HG02642 (cell line): ENCODE measurements around the gene KIN.
"Not testable (repeated sequence)": the region's sequence is repeated elsewhere in the genome, so short reads cannot be mapped to it uniquely, and the experiment has no call there.

Experiments used
- ATAC-seq: cut with Tn5 transposase; IDR thresholded peaks from one replicate; pipeline ENCODE4 v1.9.1; 2021; ENCODE audit warnings: mild to moderate bottlenecking; ENCODE audit not compliant: unreplicated experiment, poor library complexity

Gene KIN

DNA sequence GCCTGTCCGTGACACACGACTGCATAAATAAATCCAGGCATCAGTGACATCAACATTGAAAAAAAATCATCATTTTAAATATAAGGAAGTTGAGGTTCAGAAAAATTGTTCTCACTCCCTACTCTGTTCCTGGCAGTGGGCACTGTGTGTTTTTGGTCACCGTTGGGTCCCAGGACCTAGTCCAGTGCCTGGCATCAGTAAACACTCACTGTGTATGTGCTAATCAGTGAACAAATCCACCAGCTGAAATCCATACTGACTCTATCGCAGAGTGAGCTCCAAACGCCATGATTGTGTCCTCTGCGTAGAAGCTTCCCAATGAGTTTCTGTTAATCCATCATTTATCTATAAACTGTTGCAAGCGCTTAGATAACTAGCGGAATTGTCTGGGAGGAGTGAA lies 43.5 kb downstream of the KIN start:
- no peak for ATAC-seq

DNA sequence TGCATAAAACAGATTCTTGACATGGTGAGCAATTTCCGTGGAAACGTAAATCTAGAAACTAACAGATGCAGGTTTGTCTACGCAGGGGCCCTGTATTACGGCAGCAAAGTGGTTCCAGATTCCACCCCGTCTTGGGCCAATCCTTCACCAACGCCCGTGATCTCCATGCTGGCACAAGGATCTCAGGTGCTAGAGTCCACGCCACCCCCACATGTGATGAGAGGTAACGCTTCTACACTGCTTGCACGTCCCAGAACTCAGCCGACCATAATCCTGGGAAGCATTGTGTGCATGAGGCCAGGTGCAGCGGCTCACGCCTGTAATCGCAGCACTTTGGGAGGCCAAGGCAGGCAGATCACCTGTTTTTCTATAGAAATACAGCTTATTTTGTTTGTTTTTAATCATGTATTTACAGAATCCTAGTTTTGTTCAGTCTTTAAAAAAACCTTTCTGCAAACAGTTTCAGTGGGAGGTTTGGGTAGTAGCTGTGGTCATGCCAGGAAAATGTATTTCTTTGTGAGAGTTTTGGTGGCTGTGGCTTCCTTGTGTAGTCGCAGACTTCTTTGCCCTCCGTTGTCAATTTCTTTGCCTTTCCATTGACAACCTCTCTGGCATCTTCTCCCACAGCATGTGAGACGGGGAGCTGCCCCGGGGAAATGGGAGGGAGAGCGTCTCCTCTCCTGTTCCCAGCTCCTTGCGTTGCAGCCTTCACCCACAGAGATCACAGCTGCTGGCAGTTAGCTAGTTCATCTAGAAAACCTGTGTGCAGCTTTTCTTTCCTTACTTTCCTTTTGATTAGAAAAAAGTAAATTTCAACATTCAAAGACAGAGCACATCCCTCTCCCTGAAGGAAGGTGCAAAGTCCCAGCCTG lies 49.0 kb downstream of the KIN start:
- ATAC-seq, result no peak

DNA sequence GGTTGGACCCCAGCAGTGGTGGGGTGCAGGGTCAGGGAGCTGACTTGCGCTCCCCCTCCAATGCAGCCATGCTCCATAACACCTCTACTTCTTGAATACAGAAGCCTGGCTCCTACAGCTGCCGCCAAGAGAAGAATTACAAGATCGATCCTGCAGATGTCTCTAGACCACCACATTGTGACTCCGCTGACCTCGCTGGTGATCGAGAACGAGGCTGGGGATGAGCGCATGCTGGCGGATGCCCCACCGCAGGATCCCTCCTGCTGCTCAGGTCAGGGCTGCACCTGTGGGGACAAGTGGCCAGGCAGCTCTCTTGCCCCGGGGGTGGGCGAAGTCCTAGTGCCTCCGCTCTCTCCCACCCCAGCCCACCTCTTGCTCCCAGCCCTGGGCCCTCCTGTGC lies 53.0 kb downstream of the KIN start:
- no peak for ATAC-seq

DNA sequence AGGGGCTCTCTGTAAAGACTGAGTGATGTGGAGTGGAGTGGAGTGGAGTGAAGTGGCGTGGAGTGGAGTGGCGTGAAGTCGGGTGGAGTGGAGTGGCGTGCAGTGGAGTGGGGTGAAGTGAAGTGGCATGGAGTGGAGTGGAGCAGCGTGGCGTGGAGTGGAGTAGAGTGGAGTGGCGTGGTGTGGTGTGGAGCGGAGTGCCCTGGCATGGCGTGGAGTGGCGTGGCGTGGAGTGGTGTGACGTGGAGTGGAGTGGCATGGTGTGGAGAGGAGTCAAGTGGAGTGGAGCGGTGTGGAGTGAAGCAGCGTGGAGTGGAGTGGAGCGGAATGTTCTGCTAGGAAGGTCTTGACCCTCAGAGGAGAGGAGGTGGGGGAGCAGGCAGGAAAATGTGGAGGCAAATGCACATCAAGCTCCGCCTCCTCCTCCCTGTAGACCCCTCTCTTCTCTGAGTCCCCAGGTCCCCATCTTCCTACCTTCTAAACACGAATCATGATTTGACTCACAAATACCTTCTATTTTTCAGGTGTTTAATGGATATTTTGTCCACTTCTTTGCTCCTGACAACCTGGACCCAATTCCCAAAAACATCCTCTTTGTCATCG lies 64.8 kb downstream of the KIN start:
- no peak for ATAC-seq

DNA sequence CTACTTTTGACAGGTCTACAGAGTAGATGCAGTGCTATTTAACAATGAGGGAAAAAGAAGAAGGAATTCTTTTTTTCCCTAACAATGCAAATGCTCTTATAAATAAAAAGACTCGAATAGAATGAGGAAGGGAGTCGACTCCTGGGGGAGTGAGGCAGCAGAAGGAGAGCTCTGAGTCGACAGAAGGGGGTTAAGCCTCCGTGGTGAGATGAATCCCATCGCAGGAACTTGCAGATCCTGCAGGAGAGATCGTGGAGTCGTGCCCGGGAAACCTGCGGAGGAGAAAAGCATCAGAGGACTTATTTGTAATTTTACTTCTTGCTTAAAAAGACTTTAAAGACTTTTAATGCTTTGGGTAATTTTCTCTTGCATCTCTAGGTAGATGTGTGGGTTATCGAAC lies 67.3 kb downstream of the KIN start:
- ATAC-seq, result no peak

DNA sequence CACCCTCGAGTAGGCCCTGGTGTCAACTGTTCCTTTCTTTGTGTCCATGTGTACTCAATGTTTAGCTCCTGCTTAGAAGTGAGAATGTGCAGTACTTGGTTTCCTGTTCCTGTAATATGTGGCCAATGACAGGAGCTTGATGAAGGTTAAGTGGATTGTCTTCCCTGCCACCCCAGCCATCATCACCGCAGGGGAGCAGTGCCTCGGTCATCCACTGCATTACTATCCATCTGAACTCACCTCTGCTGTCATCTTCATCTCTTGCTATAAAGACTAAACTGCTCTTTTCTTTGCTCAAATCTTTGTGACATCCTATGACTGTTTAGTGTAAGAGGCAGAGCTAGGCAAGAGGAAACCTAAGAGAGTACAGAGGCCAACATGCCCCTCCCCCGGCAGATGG lies 69.1 kb downstream of the KIN start:
- no peak for ATAC-seq

DNA sequence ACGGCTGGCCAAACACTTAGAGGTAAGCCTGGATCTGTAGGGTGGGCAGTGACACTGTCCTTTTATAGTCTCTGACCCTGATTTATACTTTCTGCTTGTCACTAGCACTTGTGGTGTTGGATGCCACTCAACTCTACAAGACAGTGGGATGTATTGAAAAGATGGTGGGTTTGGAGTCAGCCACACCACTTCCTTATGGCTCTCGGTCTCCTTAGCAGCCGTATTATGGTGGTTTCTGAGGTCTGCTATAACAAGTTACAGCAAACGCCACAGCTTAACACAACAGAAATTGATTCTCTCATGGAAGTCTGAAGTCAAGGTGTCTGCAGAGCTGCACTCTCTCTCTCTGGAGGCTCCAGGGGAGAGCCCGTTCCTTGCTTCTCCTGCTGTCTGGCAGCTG lies 70.0 kb downstream of the KIN start:
- no peak for ATAC-seq

DNA sequence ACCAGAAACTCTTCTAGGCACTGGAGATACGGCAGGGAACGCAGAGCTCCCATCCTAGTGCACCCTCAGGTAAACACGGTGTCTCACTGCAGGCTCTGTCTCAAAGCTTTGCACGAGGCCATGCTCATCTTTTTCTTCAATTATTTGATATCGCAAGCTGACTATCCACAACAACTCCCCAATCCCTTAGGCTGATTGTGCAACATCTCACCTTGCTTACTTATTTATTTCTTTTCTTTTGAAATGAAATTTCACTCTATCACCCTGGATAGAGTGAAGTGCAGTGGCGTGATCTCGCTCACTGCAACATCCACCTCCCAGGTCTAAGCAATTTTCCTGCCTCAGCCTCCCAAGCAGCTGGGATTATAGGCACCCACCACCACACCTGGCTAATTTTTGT lies 72.3 kb downstream of the KIN start:
- ATAC-seq, result no peak

DNA sequence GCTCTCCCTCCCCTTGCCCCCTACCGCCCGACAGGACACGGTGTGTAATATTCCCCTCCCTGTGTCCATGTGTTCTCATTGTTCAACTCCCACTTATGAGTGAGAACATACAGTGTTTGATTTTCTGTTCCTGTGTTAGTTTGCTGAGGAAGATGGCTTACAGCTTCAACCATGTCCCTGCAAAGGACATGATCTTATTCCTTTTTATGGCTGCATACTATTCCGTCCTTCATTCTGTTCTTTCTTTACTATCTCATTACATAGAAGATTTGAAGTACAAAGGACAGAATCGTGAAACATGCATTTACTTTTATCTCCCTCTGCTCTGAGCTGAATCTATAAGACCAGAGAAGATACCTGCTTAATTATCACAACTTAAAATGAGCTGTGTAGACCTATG lies 76.7 kb downstream of the KIN start:
- not testable (repeated sequence) for ATAC-seq

DNA sequence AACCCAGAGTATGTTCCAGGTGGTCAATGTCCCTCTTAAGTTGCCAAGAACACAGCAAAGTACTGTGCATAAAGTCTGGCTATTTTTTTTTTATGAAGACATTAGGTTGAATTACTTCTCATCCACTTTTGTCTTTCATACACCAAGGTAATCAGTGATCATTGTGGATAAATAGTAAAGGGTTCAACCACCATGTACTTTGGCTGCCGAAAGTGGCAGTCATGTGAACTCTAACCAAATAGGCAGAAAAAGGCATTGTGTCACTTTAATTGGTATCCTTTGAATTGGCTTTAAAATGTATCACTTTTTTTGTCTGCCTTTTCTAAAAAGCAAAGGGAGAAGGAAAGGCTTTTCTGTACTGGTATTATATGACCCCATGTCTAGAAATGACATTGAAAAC lies 77.3 kb downstream of the KIN start:
- no peak for ATAC-seq

DNA sequence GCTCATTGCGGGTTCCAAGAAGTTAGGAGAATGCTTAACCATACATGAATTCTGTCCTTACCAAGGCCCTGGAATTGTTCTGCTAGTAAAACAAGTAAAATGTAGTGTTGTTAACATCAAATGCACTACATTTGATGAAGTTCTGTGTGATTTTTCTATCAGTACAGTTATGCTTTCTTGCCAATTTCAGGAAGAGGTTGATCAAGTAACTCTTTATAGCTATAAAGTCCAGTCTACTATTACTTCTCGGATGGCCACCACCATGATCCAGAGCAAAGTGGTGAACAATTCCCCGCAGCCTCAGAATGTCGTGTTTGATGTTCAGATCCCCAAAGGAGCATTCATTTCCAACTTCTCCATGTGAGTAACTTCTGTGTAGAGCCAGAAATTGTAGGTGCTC lies 79.0 kb downstream of the KIN start:
- no peak for ATAC-seq

DNA sequence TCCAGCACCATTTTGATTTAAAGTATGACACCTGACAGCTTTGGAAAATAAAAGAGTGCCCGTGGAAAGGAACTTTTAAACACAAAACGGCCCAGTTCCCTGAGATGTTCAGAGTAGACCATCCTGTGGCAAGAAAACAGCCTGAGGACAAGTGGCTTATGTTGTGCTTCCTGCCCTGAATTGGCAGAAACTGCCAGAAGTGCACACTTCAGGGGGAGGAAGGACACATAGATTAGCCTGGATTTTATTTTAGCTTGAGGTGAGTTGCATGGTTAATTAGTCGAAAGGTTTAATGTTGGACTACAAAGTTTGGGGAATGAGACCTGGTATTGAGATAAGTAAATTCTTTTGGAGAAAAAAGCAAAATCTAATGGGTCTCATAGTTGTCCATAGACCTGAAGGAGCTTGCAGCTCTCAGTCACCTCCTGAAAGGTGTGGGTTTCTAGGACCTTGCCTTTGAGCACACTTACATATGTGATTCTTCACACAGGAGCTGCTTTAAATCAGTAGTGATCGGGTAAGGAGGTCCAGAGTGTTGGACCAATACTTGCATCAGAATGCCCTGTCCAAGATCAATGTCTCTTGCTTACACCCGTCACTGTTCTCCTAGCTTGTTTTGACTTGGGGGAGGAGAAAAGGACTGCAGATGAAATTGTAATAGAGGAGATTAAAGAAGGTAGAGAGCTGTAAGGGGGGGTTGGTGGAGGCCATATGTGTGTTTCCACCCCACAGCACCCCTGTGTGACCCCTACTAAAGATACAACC lies 79.8 kb downstream of the KIN start:
- ATAC-seq, result no peak

DNA sequence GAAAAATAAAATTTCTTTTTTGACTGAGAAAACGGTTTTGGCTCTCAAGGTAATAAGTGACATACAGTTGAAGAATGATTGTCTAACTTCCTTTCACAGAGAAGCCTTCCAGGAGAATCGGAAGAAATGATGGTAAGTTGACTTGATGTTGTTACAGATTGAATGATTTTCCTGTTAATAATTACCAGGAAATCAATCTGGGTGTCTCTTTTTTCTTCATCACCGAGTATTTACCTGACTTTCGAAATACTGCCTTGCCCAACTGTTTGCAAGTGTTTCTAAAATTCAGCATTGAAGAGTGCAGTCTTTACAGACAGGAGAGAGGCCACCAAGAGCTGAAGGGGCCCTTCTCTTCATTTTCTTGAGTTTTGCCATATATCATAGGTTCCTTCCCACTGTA lies 80.7 kb downstream of the KIN start:
- ATAC-seq, result no peak

DNA sequence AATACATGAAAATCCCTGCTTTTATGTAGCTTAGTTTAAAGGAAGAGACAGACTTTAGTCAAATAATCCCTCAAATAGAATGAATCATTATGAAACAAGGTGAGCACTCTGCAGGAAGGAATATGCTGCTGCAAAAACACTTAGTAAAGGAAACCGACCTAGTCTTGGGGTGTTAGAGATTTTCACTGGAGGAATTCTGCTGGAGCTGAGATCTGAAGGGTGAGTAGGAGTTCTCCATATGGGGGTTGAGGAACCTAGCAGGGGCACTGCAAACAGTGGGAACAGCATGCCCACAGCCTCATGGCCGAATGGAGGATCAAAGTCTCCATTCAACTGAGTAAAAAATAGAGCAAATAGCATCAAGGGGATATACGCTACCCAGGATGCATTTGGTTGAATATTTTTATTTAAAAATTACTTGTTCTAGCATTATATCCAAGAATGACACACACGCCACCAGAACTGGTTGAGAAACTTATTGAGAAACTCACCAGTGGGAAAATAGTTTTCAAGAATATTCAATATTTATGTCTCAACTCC lies 81.2 kb downstream of the KIN start:
- ATAC-seq, result no peak

DNA sequence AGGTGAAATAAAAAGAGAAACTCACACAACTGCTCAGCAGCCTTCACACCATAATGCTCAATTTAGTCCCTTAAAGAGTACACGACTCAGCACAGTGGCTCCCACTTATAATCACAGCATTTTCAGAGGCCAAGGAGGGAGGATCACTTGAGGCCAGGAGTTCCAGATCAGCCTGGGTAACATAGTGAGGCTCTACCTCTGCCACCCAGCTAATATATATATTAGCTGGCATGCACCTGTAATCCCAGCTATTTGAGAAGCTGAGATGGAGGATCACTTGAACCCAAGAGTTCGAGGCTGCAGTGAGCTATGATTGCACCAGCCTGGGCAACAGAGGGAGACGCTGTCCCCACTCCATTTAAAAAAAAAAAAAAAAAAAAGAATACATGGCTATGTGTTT lies 82.5 kb downstream of the KIN start:
- no peak for ATAC-seq

DNA sequence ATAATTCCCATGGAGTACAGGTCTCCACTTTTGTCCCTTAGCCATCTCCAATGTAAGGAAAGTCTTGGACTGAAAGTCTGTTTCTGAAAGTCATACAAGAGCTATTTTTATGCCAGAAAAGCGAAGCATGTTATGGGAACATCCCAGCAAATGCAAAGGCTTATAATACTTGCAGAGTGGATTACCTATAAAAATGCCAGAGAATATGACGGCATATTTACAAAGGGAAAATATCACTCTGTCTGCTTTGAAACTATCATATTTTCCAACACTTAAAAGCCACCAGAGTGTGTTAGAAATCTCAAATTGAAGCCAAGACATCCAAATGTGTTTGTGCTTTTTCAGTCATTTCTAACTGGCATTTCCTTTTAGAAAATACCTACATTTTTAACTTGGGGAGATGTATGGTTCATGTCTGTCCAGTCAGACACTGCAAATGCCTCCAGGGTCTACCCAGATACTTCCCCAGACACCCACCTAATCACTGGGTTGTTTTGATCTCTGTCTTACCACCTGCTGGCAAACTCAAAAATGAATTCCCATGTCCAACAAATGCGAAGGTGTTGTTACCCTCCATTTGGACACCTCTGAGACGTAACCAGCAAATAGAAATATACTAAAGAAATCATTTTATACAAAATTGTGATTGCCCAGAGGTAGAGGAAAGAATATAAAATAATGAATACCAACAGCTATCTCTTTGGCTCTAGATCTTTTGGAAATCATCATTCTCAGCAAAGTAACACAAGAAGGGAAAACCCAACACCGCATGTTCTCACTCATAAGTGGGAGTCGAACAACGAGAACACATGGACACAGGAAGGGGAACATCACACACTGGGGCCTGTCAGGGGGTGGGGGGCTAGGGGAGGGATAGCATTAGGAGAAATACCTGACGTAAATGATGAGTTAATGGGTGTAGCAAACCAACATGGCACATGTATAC lies 83.4 kb downstream of the KIN start:
- no peak for ATAC-seq

DNA sequence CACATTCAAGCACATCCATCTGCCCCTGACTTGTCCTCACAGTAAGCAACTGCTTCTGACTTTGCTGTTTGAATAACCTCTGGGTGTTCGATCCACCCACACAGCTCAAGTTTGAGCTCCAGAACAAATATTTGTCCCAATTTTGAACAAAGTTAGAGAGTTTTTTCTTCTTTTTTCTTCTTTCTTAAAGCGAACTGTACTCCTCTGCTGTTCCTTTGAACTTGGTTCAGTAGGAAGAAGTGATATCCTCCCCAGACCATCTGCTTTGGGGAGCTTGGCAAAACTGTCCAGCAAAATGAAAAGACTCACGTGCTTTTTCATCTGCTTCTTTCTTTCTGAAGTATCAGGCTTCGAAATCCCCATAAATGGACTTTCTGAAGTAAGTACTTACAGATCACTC lies 84.7 kb downstream of the KIN start, which contains the start of gene ITIH2:
ITIH2 (plus strand) TSS at position 177 of the 400 bp plus-strand sequence; CDS start at position 296, 119 bp downstream.
- no peak for ATAC-seq

DNA sequence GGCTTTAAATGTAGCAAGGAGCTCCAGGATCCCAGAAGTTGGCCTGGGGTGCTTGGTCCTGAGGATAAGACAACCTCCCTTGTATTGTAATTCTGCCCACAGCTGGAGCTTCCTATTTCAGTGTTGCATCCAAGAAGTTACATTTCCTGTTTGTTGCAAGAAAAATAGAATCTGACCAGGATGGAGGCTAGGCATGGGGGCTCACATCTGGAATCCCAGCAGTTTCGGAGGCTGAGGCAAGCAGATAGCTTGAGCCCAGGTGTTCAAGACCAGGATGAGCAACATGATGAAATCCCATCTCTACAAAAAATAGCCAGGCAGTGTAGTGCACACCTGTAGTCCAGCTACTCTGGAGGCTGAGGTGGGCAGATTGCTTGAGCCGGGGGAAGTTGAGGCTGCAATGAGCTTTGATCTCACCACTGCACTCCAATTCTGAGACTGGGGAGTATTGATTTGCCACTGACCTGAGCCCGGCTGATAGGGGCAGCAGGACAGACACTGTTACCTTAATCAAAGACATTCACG lies 85.4 kb downstream of the KIN start:
- no peak for ATAC-seq

DNA sequence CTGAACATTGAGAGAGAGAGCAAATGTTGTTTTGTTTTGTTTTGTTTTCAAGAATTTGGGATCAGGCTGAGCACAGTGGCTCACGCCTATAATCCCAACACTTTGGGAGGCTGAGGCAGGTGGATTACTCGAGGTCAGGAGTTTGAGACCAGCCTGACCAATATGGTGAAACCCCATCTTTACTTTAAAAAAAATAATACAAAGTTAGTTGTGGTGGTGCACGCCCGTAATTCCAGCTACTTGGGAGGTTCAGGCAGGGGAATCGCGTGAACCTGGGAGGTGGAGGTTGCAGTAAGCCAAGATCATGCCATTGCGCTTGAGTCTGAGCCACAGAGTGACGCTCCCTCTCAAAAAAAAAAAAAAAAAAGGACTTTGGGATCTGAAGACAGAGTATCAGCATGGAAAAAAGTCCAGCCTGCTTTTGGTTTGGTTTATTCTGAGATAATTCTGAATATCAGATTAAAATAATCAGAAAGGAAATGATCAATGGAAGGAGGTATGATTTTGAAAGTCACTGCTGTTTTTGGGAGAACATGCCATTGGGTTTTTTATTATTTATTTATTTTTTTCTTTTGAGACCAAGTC lies 86.5 kb downstream of the KIN start:
- ATAC-seq, result no peak
